ENCODE results near the gene PTP4A2. TPM values are rescaled to one million over a fixed set of nuclear protein-coding genes. Genes with fewer than 3 reads are reported as not detected.

The PTP4A2 gene
- total and polyA plus RNA-seq, 10 of the 15 experiments (the other 5 are each of a cell fraction or from before 2014, with no cell fraction given) = 180 to 909 (median 375) TPM

DNA sequence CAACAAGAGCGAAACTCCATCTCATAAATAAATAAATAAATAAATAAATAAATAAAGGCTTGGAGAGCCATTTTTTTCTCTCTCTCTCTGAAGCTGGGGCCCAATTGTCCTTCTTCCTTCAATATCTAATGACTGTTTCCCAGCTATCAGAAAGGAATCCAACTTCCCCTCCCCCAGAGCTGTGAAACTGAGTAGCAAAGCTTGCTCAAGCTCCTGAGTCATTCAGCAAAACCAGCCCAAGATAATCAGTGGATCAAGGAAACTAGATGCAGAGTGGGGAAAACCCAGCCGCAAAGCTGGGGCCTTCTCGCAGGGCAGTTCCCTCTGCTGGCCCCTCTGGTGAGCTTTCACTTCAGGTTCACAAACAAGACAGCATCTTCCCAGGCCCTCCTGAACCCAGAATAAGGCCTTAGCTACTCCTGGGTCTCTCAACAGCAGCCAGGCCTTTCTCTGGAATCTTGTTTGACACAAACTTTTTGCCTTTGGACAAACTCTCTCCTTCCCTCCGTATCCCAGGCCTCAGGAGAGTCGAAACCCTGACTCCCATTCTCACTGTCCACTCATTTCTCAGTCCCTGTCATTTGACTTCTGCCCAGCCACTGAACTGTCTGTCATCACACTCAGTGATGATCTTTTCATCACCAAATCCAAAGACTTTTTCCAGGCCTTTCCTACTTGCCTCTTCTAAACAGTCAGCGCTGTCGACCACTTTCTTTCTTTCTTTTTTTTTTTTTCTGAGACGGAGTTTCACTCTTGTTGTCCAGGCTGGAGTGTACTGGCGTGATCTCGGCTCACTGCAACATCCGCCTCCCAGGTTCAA lies 18.0 kb upstream of the PTP4A2 start:
- Histone ChIP-seq H3K9ac (ENCODE audit: control insufficient read depth, insufficient read depth, low read length) (peak overlapping the region; percentile 81), H2AFZ (ENCODE audit: control insufficient read depth, low read depth, low read length) (peak overlapping the region; percentile 24), H3K4me2 (ENCODE audit: control insufficient read depth, insufficient read depth) (peak overlapping the region; percentile 91), H3K27me3 (replicated peaks in 1 of 2; ENCODE audit: control insufficient read depth in 2 of 2, insufficient read depth in 2 of 2, low read length in 1 of 2) (no peaks in the 10 kb centered on the region), H3K36me3 (ENCODE audit: control insufficient read depth in 2 of 2, insufficient read depth in 2 of 2, low read length in 1 of 2) (no peaks in the 10 kb centered on the region), H3K9me3 (replicated peaks; ENCODE audit: control insufficient read depth, insufficient read depth, low read length) (no peaks in the 10 kb centered on the region), H3K27ac (ENCODE audit: control insufficient read depth, insufficient read depth) (peak overlapping the region; percentile 98), H3K79me2 (ENCODE audit: control insufficient read depth, insufficient read depth, low read length) (peaks cover 14% of the 10 kb centered on the region), H4K20me1 (ENCODE audit: control insufficient read depth, insufficient read depth) (no peaks in the 10 kb centered on the region), H3K4me3 (peak overlapping the region; percentile 25; the same call in 1 of the 2 replicates), H3K4me1 (ENCODE audit: control insufficient read depth, insufficient read depth, low read length) (peaks cover 75% of the 10 kb centered on the region)
- ChIA-PET RAD21 (ENCODE audit: unreplicated experiment) (interaction anchor here (0.5 to 6.8 kb wide), 21 partner anchors 8 to 338 kb away, joined by 3 to 163 read pairs (median 6); partner anchors contain the start of gene PTP4A2), POLR2A (interaction anchor here (0.7 to 10.0 kb wide), 14 partner anchors 12 to 270 kb away, joined by 3 to 153 read pairs (median 6); partner anchors contain the start of gene PTP4A2), CTCF (interaction anchor here (0.6 to 16.3 kb wide), 14 partner anchors 9 to 801 kb away, joined by 3 to 565 read pairs (median 4); partner anchors contain the start of genes PTP4A2 and SPOCD1), SMC1A (ENCODE audit: uncharacterized antibody, unreplicated experiment) (interaction anchor here (0.7 to 10.5 kb wide), 17 partner anchors 8 to 167 kb away, joined by 3 to 315 read pairs (median 6); partner anchors contain the start of gene PTP4A2)
- in situ Hi-C loops (cut with MboI) = no loop called here
- 27% methylated on average over 10 of the region's 11 CpGs for WGBS (ENCODE audit: insufficient coverage, insufficient replicate concordance, low lambda C conversion rate, missing lambda C conversion rate)
- DNase-seq (ENCODE audit: low read depth, low spot score) (peak; percentile 91), ATAC-seq (peak; percentile 86), FAIRE-seq (peak; percentile 64)
- intact Hi-C loops (cut with micrococcal nuclease; ENCODE audit: unreplicated experiment) = loop anchor here (1.0 kb wide), 2 partner anchors 12 to 17 kb away; no protein-coding TSS in a partner anchor
- BruUV-seq (replicated peaks) = TSS peak; percentile 97
- TF ChIP-seq HDAC6 (IDR thresholded peaks at IDR 0.05; ENCODE audit: unreplicated experiment) (no peak), EED (IDR thresholded peaks at IDR 0.05; ENCODE audit: low read depth) (peak; percentile 99), ZNF384 (IDR thresholded peaks at IDR 0.05; ENCODE audit: borderline replicate concordance, low read depth, low read length) (no peak), EGR1 (IDR thresholded peaks at IDR 0.05; ENCODE audit: borderline replicate concordance in 1 of 2, low read depth in 2 of 2, low read length in 2 of 2) (no peak), EZH2 (IDR thresholded peaks at IDR 0.05; ENCODE audit: borderline replicate concordance, control insufficient read depth, low read depth, low read length) (no peak), HCFC1 (IDR thresholded peaks at IDR 0.05; ENCODE audit: low read length) (no peak)
- TF ChIP-seq, protein P1, sequence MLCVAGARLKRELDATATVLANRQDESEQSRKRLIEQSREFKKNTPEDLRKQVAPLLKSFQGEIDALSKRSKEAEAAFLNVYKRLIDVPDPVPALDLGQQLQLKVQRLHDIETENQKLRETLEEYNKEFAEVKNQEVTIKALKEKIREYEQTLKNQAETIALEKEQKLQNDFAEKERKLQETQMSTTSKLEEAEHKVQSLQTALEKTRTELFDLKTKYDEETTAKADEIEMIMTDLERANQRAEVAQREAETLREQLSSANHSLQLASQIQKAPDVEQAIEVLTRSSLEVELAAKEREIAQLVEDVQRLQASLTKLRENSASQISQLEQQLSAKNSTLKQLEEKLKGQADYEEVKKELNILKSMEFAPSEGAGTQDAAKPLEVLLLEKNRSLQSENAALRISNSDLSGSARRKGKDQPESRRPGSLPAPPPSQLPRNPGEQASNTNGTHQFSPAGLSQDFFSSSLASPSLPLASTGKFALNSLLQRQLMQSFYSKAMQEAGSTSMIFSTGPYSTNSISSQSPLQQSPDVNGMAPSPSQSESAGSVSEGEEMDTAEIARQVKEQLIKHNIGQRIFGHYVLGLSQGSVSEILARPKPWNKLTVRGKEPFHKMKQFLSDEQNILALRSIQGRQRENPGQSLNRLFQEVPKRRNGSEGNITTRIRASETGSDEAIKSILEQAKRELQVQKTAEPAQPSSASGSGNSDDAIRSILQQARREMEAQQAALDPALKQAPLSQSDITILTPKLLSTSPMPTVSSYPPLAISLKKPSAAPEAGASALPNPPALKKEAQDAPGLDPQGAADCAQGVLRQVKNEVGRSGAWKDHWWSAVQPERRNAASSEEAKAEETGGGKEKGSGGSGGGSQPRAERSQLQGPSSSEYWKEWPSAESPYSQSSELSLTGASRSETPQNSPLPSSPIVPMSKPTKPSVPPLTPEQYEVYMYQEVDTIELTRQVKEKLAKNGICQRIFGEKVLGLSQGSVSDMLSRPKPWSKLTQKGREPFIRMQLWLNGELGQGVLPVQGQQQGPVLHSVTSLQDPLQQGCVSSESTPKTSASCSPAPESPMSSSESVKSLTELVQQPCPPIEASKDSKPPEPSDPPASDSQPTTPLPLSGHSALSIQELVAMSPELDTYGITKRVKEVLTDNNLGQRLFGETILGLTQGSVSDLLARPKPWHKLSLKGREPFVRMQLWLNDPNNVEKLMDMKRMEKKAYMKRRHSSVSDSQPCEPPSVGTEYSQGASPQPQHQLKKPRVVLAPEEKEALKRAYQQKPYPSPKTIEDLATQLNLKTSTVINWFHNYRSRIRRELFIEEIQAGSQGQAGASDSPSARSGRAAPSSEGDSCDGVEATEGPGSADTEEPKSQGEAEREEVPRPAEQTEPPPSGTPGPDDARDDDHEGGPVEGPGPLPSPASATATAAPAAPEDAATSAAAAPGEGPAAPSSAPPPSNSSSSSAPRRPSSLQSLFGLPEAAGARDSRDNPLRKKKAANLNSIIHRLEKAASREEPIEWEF (IDR thresholded peaks at IDR 0.05; ENCODE audit: insufficient replicate concordance, low read depth, low read length) = peak; percentile 45
- TF ChIP-seq, protein P2, sequence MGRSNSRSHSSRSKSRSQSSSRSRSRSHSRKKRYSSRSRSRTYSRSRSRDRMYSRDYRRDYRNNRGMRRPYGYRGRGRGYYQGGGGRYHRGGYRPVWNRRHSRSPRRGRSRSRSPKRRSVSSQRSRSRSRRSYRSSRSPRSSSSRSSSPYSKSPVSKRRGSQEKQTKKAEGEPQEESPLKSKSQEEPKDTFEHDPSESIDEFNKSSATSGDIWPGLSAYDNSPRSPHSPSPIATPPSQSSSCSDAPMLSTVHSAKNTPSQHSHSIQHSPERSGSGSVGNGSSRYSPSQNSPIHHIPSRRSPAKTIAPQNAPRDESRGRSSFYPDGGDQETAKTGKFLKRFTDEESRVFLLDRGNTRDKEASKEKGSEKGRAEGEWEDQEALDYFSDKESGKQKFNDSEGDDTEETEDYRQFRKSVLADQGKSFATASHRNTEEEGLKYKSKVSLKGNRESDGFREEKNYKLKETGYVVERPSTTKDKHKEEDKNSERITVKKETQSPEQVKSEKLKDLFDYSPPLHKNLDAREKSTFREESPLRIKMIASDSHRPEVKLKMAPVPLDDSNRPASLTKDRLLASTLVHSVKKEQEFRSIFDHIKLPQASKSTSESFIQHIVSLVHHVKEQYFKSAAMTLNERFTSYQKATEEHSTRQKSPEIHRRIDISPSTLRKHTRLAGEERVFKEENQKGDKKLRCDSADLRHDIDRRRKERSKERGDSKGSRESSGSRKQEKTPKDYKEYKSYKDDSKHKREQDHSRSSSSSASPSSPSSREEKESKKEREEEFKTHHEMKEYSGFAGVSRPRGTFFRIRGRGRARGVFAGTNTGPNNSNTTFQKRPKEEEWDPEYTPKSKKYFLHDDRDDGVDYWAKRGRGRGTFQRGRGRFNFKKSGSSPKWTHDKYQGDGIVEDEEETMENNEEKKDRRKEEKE (IDR thresholded peaks at IDR 0.05) = no peak
- TF ChIP-seq, protein P3, sequence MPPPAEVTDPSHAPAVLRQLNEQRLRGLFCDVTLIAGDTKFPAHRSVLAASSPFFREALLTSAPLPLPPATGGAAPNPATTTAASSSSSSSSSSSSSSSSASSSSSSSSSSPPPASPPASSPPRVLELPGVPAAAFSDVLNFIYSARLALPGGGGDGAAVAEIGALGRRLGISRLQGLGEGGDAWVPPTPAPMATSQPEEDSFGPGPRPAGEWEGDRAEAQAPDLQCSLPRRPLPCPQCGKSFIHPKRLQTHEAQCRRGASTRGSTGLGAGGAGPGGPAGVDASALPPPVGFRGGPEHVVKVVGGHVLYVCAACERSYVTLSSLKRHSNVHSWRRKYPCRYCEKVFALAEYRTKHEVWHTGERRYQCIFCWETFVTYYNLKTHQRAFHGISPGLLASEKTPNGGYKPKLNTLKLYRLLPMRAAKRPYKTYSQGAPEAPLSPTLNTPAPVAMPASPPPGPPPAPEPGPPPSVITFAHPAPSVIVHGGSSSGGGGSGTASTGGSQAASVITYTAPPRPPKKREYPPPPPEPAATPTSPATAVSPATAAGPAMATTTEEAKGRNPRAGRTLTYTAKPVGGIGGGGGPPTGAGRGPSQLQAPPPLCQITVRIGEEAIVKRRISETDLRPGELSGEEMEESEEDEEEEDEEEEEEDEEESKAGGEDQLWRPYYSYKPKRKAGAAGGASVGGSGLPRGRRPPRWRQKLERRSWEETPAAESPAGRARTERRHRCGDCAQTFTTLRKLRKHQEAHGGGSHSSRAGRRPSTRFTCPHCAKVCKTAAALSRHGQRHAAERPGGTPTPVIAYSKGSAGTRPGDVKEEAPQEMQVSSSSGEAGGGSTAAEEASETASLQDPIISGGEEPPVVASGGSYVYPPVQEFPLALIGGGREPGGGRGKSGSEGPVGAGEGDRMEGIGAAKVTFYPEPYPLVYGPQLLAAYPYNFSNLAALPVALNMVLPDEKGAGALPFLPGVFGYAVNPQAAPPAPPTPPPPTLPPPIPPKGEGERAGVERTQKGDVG (CRISPR knock-in tag; IDR thresholded peaks at IDR 0.05) = no peak

All from GM12878 (cell line).